Activated naive CD4-positive, alpha-beta T cell (primary cell): ENCODE measurements around the gene MUC5B.
"Not testable (repeated sequence)": the region's sequence is repeated elsewhere in the genome, so short reads cannot be mapped to it uniquely, and the experiment has no call there.

Experiments used
- DNase-seq, 4 experiments: peaks; one replicate each; lab custom pipeline; 2025; lab: John Stamatoyannopoulos, UW

Gene MUC5B

DNA sequence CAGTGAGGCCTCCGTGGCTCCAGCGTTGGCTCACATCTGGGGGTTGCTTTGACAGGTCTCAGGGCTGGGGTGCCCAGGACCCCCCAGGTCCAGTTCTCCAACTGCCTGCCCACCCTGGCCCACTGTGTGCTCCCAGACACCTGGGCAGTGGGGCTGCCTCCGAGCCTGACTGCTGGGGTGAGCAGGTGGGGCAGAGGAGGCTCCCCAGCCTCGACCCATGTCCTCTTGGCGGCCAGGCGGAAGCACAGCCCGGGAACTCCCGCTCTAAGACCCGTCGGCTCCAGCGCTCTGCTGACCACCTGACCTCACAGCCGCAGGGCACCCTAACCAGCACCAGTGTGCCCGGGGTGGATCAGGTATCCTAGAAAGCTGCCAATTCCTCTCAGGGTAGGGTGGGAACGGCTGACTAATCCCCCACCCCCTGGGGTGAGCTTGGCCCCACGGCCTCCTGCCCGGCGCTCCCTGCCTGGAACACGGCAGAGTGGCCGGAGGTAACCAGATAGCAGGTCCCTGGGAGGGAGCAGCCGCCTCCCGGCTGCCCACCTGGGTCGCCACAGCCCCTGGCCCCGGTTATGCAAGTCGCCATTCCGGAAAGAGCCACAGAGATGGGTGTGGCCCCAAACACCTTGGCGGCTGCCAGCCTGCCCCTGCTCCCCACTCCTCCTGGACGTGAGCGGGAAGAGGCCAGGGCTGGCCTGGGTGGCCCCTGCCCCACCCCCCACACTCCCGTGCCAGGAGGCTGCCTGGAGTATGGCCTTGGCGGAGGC is 19.2 kb upstream of the MUC5B start:
- DNase-seq, result no peak

- no peak for DNase-seq
Measured at GRCh38 chr11:1204381-1205101, 18.3 kb upstream of the MUC5B start.

- DNase-seq, result no peak
Measured at GRCh38 chr11:1205121-1205986, 17.5 kb upstream of the MUC5B start.

DNA sequence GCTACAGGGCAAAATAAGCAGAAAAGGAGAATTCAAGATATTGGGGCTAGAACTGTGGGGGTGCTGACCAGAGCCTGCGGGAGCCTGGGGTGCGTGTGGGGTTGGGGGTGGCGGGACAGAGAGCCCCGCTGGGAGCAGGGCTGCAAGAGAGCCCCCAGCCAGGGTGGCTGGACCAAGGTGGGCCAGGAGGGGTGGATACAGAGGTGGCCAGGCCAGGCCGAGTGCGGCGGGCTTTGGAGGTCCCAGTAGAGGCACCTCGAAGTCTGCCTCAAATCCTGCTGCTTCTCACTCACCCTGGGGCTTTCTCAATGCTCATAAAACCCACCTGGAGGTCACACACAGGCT is 16.9 kb upstream of the MUC5B start:
- DNase-seq, result no peak

GRCh38 chr11:1206391-1207271 is 16.2 kb upstream of the MUC5B start:
- no peak for DNase-seq

DNA sequence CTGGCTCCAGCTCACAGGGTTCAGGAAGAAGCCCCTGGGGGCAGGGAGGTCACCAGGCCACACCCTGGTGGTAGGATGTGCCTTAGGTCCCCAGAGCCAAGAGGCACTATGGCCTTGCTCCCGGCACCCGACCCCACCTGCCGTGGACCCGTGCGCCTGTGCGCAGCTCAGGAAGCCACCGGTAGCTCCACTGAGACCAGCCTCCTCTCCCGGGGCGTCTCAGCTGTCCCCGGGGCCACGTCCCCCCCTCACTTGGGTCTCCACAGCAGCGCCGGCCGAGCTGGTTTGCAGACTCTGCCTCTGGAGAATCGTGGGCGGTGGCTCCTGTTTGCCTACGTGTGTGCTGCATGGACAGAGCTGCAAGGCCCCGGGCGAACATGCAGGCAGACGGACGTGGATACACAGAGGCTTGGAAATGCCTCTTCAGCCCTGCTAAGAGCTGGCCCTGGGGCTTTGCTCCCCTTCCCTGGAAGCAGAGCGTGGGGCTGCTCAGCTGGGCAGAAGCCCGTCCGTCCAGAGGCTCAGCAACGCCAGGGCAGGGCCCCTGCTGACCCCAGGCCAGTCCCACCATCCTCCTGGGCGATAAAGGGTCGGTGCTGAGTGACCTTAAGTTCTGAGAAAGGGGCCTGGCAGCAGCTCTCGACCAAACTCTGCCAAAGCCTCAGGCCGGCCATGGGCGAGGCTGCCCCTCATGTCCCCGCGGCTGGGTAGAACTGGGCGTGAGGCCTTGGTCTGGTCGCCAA is 15.3 kb upstream of the MUC5B start:
- DNase-seq, result no peak

- no peak for DNase-seq
Measured at GRCh38 chr11:1208144-1208393, 14.8 kb upstream of the MUC5B start.

- DNase-seq, result no peak
Measured at GRCh38 chr11:1208394-1209261, 14.2 kb upstream of the MUC5B start.

DNA sequence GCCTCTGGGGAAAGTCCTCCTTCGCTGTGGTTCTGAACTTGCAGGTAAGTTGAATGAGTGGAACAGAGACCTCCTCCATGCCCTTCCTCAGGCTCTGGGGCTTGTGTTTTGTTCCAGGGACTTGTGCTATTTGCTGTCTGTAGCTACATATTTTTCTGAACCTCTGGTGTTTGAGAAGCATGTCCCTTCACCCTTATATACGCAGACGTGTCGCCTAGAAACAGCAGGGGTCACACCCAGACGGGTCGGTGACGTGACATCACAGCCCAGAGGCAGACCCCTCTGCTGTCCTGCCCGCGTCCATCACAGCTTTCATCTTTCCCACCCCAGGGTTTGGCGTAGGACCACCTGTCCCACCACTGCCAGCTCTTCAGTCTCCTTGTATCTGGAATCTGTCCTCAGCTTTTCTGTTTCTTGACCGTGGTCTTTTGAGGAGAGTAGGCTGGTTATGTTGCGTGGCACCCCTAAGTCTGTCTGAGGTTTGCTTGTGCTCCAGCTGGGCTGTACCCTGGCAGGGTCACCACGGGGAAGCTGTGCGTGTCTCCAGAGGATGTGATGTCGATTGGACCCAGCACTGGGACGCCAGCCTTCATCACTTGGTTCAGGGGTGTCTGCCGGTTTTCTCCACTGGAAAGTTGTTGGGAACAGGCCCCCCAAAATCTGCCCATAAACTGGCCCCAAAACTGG is 13.4 kb upstream of the MUC5B start:
- DNase-seq, result no peak

GRCh38 chr11:1211838-1212237 is 11.0 kb upstream of the MUC5B start:
- no peak for DNase-seq

DNA sequence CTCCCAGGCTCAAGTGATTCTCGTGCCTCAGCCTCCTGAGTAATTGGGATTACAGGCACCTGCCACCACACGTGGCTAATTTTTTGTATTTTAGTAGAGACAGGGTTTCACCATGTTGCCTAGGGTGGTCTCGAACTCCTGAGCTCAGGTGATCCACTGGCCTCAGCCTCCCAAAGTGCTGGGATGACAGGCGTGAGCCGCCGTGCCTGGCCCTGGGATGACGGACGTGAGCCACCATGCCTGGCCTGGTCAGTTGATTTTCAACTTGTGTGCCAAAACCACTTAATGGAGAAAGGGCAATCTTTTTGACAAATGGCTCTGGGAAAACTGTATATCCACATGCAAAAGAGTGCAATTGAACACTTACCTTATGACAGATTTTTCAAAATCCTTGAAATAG is 7.0 kb upstream of the MUC5B start:
- DNase-seq, result not testable (repeated sequence)

GRCh38 chr11:1217151-1217550 is 5.7 kb upstream of the MUC5B start:
- no peak for DNase-seq

GRCh38 chr11:1218256-1218787 is 4.5 kb upstream of the MUC5B start:
- no peak for DNase-seq

GRCh38 chr11:1218788-1219445 is 3.9 kb upstream of the MUC5B start:
- DNase-seq, result no peak

DNA sequence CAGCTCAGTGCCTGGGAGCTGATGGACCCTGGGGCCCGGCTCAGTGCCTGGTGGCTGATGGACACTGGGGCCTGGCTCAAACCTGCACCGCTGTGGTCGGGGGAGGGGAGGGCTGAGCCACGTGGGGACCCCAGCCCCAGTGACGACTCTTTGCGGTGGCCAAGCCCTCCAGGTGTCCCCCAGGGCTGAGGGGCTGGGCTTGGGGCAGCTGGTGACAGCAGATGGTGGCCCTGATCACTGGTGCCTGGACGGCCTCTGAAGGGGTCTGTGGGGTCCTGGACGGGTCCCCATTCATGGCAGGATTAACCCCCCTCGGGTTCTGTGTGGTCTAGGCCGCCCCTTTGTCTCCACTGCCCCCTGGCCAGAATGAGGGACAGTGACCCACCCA is 3.4 kb upstream of the MUC5B start:
- DNase-seq, result no peak

- no peak for DNase-seq
Measured at GRCh38 chr11:1219834-1220815, 2.7 kb upstream of the MUC5B start.

DNA sequence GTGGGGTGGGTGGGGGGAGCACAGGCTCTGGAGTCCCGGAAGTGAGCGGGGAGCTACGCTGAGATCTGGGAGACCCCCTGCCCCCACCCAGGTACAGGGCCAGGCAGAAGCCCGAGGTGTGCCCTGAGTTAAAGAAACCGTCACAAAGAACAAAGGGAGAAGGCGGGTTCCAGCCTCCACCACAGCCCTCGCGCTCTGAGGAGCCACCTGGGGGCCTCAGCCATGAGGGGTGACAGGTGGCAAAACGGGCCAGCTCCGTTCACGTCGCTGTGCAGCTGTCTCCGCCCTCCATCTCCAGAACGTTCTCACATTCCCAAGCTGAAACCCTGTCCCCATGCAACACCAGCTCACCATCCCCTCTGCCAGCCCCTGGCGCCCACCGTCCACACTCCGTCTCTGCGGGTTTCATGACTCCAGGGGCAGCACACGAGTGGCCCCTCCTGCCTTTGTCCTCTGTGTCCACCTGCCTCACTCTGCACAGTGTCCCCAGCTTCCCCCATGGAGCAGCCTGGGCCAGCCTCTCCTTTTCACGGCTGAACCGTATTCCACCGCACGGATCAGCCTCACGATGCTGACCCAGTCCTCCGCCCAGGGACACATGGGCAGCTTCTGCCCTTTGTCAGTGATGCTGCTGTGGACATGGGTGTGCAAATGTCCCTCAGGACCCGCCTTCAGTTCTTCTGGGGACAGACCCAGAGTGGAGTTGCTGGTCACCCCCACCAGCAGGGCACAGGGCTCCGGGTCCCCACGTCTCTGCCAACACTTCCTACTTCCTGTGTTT is 1.7 kb upstream of the MUC5B start:
- DNase-seq, result no peak
